Ishikawa (cell line): Measurements from ENCODE around the gene PRKCQ.

Source experiments
- MAX ChIP-seq: IDR thresholded peaks from 2 replicates; pipeline ENCODE4 v1.6.1; 2012
- TAF1 ChIP-seq: IDR thresholded peaks from 2 replicates; pipeline ENCODE4 v1.6.1; 2012; ENCODE audit warnings: low read depth, mild to moderate bottlenecking
- YY1 ChIP-seq: IDR thresholded peaks from 2 replicates; pipeline ENCODE4 v1.6.1; 2012; ENCODE audit warnings: low read depth
- TF ChIP-seq, protein P1 (sequence below): IDR thresholded peaks from 2 replicates; pipeline ENCODE4 v1.6.1; 2012; ENCODE audit warnings: low read depth, mild to moderate bottlenecking

- TF ChIP-seq, protein P1, sequence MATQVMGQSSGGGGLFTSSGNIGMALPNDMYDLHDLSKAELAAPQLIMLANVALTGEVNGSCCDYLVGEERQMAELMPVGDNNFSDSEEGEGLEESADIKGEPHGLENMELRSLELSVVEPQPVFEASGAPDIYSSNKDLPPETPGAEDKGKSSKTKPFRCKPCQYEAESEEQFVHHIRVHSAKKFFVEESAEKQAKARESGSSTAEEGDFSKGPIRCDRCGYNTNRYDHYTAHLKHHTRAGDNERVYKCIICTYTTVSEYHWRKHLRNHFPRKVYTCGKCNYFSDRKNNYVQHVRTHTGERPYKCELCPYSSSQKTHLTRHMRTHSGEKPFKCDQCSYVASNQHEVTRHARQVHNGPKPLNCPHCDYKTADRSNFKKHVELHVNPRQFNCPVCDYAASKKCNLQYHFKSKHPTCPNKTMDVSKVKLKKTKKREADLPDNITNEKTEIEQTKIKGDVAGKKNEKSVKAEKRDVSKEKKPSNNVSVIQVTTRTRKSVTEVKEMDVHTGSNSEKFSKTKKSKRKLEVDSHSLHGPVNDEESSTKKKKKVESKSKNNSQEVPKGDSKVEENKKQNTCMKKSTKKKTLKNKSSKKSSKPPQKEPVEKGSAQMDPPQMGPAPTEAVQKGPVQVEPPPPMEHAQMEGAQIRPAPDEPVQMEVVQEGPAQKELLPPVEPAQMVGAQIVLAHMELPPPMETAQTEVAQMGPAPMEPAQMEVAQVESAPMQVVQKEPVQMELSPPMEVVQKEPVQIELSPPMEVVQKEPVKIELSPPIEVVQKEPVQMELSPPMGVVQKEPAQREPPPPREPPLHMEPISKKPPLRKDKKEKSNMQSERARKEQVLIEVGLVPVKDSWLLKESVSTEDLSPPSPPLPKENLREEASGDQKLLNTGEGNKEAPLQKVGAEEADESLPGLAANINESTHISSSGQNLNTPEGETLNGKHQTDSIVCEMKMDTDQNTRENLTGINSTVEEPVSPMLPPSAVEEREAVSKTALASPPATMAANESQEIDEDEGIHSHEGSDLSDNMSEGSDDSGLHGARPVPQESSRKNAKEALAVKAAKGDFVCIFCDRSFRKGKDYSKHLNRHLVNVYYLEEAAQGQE: no peak
- TF ChIP-seq TAF1 (no peak), MAX (no peak), YY1 (no peak)
Measured at GRCh38 chr10:6595499-6595898, 15.4 kb upstream of the PRKCQ start.
